GM12872 (cell line): ENCODE measurements around the gene NR5A1.

Source experiments
- TF ChIP-seq, protein P1 (sequence below): IDR thresholded peaks from 3 replicates; pipeline ENCODE4 v1.5.1; 2011; ENCODE audit warnings: low read depth, mild to moderate bottlenecking, low read length, moderate library complexity; ENCODE audit not compliant: insufficient read depth

NR5A1 gene

DNA sequence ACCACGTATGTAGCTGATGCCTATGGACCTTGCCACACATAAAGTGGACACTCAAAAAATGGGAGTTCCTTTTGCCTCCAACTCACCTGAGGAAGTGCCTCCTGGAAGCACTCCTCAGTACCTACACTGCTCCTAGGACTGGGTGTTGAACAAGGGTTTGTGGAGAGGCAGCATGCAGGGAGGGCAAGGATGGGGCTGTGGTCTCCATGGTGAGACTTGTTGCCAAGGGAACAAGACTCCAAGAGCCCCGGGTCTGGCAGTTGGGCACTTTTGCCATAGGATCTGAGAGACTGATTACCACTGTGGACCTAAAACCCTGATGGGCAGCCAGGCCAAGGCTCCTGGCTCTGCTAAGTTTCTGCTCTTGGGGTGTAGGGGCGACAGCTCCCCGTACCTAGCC, 6.9 kb upstream of the NR5A1 start:
- TF ChIP-seq, protein P1, sequence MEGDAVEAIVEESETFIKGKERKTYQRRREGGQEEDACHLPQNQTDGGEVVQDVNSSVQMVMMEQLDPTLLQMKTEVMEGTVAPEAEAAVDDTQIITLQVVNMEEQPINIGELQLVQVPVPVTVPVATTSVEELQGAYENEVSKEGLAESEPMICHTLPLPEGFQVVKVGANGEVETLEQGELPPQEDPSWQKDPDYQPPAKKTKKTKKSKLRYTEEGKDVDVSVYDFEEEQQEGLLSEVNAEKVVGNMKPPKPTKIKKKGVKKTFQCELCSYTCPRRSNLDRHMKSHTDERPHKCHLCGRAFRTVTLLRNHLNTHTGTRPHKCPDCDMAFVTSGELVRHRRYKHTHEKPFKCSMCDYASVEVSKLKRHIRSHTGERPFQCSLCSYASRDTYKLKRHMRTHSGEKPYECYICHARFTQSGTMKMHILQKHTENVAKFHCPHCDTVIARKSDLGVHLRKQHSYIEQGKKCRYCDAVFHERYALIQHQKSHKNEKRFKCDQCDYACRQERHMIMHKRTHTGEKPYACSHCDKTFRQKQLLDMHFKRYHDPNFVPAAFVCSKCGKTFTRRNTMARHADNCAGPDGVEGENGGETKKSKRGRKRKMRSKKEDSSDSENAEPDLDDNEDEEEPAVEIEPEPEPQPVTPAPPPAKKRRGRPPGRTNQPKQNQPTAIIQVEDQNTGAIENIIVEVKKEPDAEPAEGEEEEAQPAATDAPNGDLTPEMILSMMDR: no peak

DNA sequence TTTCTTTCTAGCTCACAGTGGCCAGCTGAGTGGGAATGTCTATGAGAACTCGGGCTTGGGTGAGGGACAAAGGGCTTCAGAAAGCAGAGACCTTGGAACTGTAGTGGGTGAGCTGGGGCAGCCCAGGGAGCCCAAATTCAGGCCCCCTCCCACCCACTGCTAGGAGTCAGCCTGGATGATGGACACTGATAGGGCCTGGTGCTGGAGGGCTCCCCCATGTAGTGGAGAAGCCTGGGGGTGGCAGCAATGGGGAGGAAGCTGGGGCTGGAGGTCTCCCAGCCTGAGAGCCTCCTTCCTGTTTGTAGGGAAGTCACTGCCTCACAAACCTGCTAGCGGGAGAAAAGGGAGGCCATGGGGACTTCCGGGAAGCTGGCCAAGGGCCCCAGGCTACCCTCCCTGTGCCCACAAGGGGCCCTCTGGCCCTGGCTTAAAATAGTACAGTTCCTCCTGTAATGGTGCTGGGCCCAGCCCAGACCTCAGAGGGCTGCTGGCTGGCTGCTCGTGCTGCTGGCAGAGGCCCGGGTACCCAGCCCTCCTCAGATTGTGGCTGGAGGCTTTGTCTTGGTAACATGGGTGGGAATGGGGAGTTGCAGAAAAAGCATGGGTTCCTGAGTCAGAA, 6.3 kb upstream of the NR5A1 start:
- TF ChIP-seq, protein P1: no peak

DNA sequence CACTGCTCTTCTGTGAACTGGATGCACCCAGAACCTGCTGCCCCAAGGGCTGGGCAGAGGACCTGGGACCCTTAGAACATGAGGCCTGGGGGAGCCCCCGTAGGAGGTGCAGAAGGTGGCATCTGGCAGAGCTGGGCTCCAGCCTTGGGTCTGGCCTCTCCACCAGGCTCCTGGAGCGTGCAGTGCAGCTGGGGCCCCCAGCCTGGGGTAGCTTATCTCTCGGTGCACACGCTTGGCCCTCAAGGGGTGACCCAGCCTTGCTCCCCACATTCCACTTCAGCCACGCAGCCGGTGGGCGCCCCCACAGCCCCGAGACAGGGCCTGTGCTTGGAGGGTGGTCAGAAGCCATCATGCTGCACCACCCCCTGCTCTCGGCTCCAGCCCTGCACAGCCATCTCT, 5.6 kb upstream of the NR5A1 start:
- TF ChIP-seq, protein P1: no peak

DNA sequence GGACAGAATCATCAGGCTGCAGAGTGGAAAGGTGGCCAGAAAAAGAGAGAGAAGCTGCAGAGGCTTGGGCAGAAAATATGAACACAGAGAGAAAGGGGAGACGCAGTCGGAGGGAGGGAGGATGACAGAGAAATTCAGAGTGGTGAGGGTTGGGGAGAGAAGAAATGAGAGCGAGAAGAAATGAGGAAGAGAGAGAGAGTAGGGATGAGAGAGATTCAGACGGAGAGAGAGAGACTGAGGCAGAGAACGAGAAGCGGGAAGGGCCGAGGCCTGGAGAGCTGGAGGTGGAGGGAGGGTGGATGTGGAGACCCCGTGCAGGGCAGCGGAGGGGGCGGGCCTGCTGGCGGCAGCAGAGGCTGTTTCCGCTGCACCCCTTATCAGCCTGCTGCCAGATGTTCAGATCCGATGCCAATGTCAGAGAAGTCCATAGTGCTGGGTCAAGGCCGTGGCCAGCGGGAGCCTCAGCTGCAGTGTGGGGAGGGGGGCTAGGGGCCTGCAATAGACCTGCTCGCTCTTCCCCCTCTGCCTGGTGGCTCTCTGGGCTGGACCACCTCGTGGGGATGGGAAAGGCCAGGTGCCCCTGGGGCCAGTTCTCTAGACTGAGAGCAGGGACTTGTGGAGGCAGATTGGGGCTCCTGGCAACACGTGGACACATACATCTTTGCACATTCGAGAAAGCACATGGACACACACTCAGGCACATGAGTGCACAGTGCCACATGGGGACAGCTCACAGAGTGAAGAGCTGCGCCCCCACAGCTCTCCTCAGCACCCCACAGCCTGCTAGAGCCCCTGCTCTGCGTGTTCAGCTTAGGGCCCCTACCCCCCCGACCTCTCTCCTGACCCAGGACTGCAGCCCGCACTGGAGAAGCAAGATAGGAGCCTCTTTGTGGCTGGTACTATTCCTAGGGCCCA, 4.9 kb upstream of the NR5A1 start:
- TF ChIP-seq, protein P1: no peak

DNA sequence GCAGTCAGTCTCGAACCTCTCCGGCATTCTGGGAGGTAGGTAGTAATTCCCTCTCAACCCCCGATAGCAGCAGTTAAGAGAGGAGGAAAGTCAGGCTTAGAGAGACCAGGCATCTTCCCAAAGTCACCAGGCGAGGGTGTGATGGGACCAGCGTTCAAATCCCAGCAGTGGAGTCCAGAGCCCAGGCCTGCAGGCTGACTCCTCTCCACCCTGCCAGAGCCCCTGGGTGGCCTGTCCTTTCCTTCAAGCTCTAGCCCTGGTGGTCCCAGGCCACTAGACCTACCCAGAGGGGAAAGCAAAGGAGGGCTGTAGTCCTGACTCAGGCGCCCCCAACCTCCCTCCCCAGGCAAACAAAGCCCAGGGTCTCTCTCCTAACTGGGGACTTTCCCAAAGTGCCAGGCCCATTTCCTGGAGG, 4.2 kb upstream of the NR5A1 start:
- TF ChIP-seq, protein P1: no peak

DNA sequence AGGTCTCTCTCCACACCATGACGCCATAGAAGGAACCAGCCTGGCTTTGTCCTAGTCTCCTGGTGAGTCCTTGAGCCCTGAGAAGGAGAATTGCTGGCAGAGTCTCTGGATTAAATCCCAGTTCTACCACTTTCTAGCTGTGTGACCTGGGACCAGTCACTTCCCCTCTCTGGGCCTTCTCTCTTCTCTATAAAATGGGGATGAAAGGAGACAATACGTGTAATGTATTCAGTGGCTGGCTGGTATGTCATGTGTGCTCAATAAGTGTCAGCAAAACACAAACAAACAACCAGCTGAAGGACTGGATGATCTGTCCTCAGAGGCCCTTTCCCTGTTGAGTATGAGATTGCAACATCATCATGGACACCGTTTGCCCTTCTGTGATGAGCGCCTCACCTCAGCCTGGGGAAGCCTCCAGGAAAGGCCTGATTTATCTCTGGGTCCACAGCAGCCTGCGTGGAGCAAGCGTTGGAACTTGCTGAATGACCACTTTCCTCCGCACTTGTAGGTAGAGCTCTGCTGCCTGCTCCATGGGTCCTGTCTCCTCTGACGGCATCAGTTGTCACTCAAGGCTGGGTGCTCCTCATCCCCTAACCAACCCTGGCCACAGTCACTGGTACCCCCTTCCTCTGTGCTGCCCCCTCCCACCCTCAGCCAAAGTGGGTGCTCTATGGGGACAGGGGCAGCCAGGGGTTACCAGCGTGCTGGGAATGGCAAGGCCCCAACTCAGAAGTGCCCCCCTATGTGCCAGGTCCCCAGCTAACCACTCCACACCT, 3.6 kb upstream of the NR5A1 start:
- TF ChIP-seq, protein P1: no peak

DNA sequence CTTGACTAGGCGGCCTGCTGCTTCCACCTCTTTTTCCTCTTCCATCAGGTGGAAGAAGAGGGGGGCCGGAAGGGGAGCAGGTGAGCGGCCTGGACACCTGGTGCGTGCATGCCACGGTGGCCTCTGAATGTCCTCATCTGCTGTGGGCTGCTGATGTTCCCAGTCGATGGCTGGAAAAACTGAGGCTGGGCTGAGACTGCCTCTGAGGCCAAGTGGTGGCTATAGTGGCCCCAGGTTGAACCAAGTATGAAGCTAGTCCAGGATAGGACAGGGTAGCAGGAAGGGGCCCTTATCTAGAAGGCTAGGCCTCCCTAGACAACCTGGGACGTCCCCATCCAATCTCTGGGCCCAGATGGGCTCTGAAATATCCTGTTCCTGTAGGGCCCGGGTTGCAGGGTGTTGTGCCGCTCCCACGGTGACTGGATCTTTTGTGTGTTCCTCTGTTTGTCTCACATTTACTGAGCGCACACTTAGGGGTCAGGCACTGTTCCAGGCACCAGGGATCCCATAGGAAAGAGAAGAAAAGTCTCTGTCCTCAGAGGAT, 753 bp upstream of the NR5A1 start:
- TF ChIP-seq, protein P1: no peak
